HCT116 (cell line): ENCODE data around the gene FRRS1L.

Experiments
- CTCF ChIP-seq, 3 experiments: fragments of 200-600 bp in 1 of 3; sonication (generic) in 1 of 3; IDR thresholded peaks in 2 of 3; conservative IDR thresholded peaks in 1 of 3; 2 replicates each; pipeline ENCODE4 v1.5.1; 2012 to 2017; ENCODE audit warnings: low read depth in 2 of 3, low read length in 2 of 3, antibody characterized with exemption in 1 of 3, borderline replicate concordance in 1 of 3, control low read depth in 1 of 3, mild to moderate bottlenecking in 1 of 3, mixed read lengths in 1 of 3, mixed run types in 1 of 3, moderate library complexity in 1 of 3; ENCODE audit not compliant: insufficient read depth in 1 of 3
- EZH2 ChIP-seq: fragments of 200-600 bp; sonication (generic); IDR thresholded peaks from 2 replicates; pipeline ENCODE4 v1.6.1; 2017; ENCODE audit warnings: antibody characterized with exemption, mixed run types

- TF ChIP-seq EZH2 (no peak), CTCF (IDR thresholded peaks at IDR 0.05 in 2 of 3, conservative IDR thresholded peaks at IDR 0.05 in 1 of 3; ENCODE audit: borderline replicate concordance in 1 of 3, insufficient read depth in 1 of 3, low read depth in 2 of 3, low read length in 2 of 3) (no peak)
Measured at GRCh38 chr9:109191746-109192145, 24.7 kb upstream of the FRRS1L start.
